Thyroid gland (tissue), 4 donors: ENCODE results near the gene DOK6.

Source experiments
- CTCF ChIP-seq, 6 experiments: fragments of 200-600 bp in 3 of 6; fragments of 450-650 bp in 3 of 6; sonication (generic) in 3 of 6; IDR thresholded peaks; one replicate each; pipeline ENCODE4 v1.5.1; 2016 to 2019; ENCODE audit warnings: antibody characterized with exemption in 6 of 6, mild to moderate bottlenecking in 2 of 6, inconsistent platforms in 1 of 6, moderate library complexity in 1 of 6
- POLR2A ChIP-seq, 2 donors: fragments of 450-650 bp; IDR thresholded peaks; one replicate each; pipeline ENCODE4 v1.6.1; 2017; ENCODE audit warnings: antibody characterized with exemption in 2 of 2, mild to moderate bottlenecking in 2 of 2, moderate library complexity in 1 of 2

- no peak for TF ChIP-seq CTCF (IDR thresholded peaks at IDR 0.05)
- TF ChIP-seq POLR2A (IDR thresholded peaks at IDR 0.05): no peak
Observed at GRCh38 chr18:69876490-69876889, 475.8 kb downstream of the DOK6 start.
